ENCODE results near the gene EIF4EBP3.

The EIF4EBP3 gene

DNA sequence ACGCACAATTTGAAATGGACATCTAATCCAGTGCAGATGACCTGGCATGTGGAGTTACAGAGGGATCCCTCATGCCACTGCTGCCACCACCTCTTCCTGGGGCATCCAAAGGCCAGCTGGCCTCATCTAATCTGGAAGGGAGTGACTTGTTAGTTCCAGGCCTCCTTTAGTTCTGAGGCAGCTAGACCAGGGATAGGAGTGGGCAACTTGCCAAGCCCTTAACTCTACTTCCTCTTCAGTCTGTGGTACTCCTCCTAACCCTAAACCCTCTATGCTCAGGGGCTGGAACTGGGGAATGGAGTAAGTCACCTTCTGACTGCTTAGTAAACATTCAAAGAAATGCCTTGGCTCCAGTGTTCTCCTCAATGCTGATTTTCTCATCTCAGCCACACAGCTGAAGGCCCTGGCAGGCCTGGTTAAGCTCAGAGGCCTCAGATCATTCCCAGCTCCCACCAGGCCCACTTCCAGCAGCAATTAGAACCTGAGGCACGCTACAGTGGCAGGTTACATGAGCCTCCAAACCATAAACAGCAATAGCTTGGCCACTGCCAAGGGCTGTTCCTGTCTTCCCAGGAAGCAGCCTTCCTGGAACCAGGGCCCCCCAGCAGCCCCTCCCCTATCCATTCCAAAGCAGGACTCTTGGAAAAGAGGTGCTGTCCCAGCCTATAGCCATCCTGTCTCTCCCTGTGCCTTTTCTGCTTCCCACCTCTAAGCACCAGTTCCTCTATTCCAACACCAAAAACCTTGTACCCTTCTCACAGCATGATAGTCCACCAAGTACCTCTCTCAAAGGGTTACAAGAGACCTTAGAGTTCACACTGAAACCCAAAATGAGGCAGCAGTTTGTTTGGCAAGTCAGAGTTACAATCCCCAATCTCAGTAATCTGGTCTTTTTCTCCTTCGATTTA, 2.0 kb downstream of the EIF4EBP3 start:
- no peak for DNase-seq (ENCODE audit: low spot score in 2 of 2)
- Mint-ChIP-seq H3K27ac (peak overlapping the region; percentile 94), H3K36me3 (peaks cover 23% of the 10 kb centered on the region), H3K4me1 (peaks cover 30% of the 10 kb centered on the region), H3K27me3 (no peaks in the 10 kb centered on the region), H3K4me3 (peak overlapping the region; percentile 54), H3K9me3 (no peaks in the 10 kb centered on the region)
- ATAC-seq (ENCODE audit: low read depth) = no peak

GRCh38 chr5:140550147-140551079, 3.0 kb downstream of the EIF4EBP3 start:
- no peaks in the 10 kb centered on the region for H3K27me3 Mint-ChIP-seq
- H3K27ac Mint-ChIP-seq = peak overlapping the region; percentile 94
- peaks cover 35% of the 10 kb centered on the region for H3K4me1 Mint-ChIP-seq
- H3K36me3 Mint-ChIP-seq = peaks cover 22% of the 10 kb centered on the region
- ATAC-seq (ENCODE audit: low read depth) (no peak), DNase-seq (ENCODE audit: low spot score in 2 of 2) (no peak)
- H3K9me3 Mint-ChIP-seq = no peaks in the 10 kb centered on the region
- no peak overlapping the region for H3K4me3 Mint-ChIP-seq

DNA sequence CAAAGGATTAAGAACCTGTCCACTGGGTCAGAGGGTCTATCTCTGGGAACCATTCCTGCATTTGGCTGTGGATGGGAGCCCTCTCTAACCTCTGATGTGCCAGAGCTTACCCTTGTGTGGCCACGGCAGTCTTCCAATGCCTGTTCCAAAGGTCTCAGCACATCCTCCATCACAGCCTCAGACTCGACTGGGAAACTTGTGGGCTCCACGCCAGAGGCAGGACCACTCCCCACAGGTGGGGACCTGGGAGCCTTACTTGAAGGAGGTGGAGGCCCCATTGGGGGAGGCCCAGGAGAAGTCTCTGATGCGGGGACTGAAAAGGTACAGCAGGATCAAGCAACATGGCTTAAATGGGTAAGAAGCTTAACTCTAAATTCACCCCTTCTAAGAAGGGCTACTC, 4.4 kb downstream of the EIF4EBP3 start:
- DNase-seq (ENCODE audit: low spot score in 2 of 2) (no peak), ATAC-seq (ENCODE audit: low read depth) (no peak)
- Mint-ChIP-seq H3K4me3 (no peak overlapping the region), H3K4me1 (peaks cover 41% of the 10 kb centered on the region), H3K9me3 (no peaks in the 10 kb centered on the region), H3K36me3 (peaks cover 23% of the 10 kb centered on the region), H3K27me3 (no peaks in the 10 kb centered on the region), H3K27ac (peak overlapping the region; percentile 60)

DNA sequence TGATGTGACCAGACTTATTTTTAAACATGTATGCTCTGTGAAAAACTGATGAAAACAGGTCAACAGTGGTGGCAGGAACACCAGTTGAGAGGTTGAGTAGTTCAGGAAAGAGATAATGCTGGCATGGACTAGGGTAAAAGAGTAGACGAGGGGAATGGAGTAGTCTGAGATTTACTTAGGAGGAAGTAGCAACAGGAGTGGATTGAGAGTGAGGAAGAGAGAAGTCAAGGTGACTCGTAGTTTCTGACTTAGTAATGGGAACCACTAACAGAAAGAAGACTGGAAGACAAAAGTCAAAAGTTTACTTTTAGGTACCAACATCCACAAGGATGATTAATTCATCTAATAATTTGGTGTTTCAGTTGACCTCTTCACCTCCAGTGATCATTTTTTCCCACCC, 6.2 kb downstream of the EIF4EBP3 start:
- Mint-ChIP-seq H3K36me3 (peaks cover 23% of the 10 kb centered on the region), H3K27me3 (no peaks in the 10 kb centered on the region), H3K27ac (peak overlapping the region; percentile 54), H3K9me3 (no peaks in the 10 kb centered on the region), H3K4me1 (peaks cover 45% of the 10 kb centered on the region), H3K4me3 (no peak overlapping the region)
- DNase-seq (ENCODE audit: low spot score in 2 of 2) (no peak), ATAC-seq (ENCODE audit: low read depth) (no peak)

DNA sequence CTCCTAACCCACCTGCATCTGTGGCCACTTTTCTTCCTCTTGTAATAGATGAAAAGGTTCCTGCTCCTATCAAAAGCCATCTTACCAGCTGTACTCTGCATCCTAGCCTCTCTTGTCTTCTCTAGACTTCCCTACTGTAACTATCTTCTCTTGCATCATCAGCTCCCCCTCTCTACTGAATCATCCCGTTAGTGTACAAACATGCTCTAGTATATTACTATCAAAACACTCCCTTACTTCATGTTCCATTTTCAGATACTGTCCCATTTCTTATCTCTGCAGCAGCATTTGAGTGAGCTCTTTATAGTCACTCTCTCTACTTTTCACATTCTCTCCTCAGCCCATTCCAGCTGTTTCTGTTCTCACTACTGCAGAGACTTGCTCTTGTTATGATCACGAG, 7.0 kb downstream of the EIF4EBP3 start:
- Mint-ChIP-seq H3K36me3 (peaks cover 25% of the 10 kb centered on the region), H3K4me3 (no peak overlapping the region), H3K27me3 (no peaks in the 10 kb centered on the region), H3K4me1 (peaks cover 44% of the 10 kb centered on the region), H3K27ac (peak overlapping the region; percentile 54), H3K9me3 (no peaks in the 10 kb centered on the region)
- ATAC-seq (ENCODE audit: low read depth) = no peak
- DNase-seq (ENCODE audit: low spot score in 2 of 2) = no peak

DNA sequence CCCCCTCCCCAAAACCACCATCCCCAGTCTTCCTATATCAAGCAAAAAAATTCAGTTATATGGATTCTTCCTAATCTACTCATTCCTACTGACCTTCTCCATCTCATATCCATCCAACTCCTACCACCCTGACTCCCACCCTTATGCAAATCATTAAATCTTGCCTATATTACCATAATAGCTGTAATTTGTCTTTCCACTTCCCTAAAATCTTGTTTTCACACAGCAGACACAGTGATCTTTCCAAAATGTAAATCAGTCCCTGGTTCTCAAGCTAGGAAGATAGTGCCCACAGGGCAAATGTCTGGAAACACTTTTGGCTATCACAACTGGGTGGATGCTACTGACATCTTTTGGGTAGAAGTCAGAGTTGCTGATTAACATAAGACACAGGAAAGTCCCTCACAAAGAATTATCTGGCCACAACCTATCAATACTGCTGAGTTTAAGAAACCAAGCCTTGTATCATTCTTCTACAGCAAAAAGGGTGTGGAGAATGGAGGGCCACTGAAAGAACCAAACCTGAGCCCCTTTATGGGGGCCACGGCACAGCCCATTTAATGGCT, 8.4 kb downstream of the EIF4EBP3 start:
- Mint-ChIP-seq H3K4me3 (peak overlapping the region; percentile 89), H3K9me3 (no peaks in the 10 kb centered on the region), H3K36me3 (peaks cover 21% of the 10 kb centered on the region), H3K4me1 (peaks cover 44% of the 10 kb centered on the region), H3K27me3 (no peaks in the 10 kb centered on the region), H3K27ac (peak overlapping the region; percentile 95)
- no peak for ATAC-seq (ENCODE audit: low read depth)
- DNase-seq (ENCODE audit: low spot score in 2 of 2) = no peak

DNA sequence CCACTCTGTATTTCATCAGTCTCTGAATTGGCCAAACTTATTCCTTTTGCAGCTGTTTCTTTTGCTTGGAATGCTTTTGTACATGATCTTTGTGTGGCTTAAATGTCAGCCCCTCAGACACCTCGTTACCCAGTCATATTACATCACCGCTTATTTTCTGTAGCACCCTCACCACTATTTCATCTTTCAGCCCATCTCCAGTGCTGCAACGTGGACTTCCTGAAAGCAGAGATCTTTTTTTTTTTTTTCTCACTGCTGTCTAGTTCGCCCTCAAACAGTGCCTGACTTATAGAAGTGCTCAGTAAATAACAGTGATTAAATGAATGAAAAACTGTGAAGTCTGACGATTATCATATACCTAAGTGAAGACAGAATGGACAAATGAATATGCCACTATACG, 9.0 kb downstream of the EIF4EBP3 start:
- Mint-ChIP-seq H3K9me3 (no peaks in the 10 kb centered on the region), H3K4me3 (peak overlapping the region; percentile 89), H3K27ac (peak overlapping the region; percentile 95), H3K27me3 (no peaks in the 10 kb centered on the region), H3K4me1 (peaks cover 44% of the 10 kb centered on the region), H3K36me3 (peaks cover 18% of the 10 kb centered on the region)
- DNase-seq (ENCODE audit: low spot score in 2 of 2) (no peak), ATAC-seq (ENCODE audit: low read depth) (no peak)

GRCh38 chr5:140557136-140557805, 9.8 kb downstream of the EIF4EBP3 start, which contains the start of gene SRA1:
Gene SRA1, minus strand, starts transcription at chr5:140557473. Its CDS starts 21 bp downstream, at chr5:140557452.
- peak within 1 kb of the TSS; percentile 89 for H3K4me3 Mint-ChIP-seq
- H3K27ac Mint-ChIP-seq = peak within 1 kb of the TSS; percentile 95
- no peaks in the 10 kb centered on the region for H3K27me3 Mint-ChIP-seq
- ATAC-seq (ENCODE audit: low read depth) = peak; percentile 94
- H3K36me3 Mint-ChIP-seq = peaks cover 16% of the 10 kb centered on the region
- H3K4me1 Mint-ChIP-seq = peaks cover 44% of the 10 kb centered on the region
- H3K9me3 Mint-ChIP-seq = no peaks in the 10 kb centered on the region
- DNase-seq (ENCODE audit: low spot score in 2 of 2) = peak; percentile 66 to 82

- peaks cover 14% of the 10 kb centered on the region for H3K36me3 Mint-ChIP-seq
Observed at GRCh38 chr5:140557965-140558364, 10.5 kb downstream of the EIF4EBP3 start.

DNA sequence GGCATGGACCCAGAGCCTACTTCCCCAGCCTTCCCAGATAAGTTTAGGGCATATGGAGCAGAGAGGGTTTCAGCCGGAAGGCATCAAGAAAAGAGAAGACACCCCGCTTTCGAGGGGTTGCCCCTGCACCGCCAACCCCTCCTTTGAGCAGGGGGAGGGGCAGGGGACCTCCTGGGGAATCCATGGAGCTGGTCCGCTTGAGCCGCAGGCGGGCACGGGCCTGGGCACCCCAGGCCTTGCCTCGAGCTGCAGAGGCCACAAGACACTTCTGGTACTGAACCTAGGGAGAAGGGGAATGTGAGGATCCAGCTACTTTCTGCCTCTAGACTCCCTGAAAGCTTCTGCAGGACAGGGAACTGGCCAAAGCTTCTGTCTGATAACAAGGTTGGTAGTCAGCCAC, 11.1 kb downstream of the EIF4EBP3 start:
- H3K9me3 Mint-ChIP-seq = no peaks in the 10 kb centered on the region
- H3K36me3 Mint-ChIP-seq = peaks cover 13% of the 10 kb centered on the region
- H3K27ac Mint-ChIP-seq = no peak overlapping the region
- DNase-seq (ENCODE audit: low spot score in 2 of 2) (no peak), ATAC-seq (ENCODE audit: low read depth) (no peak)
- H3K4me1 Mint-ChIP-seq = peaks cover 41% of the 10 kb centered on the region
- no peaks in the 10 kb centered on the region for H3K27me3 Mint-ChIP-seq
- H3K4me3 Mint-ChIP-seq = no peak overlapping the region

More at GRCh38 chr5:140557965-140558364, 10.5 kb downstream of the EIF4EBP3 start:
- ATAC-seq (ENCODE audit: low read depth) = no peak
- H3K4me1 Mint-ChIP-seq = peaks cover 46% of the 10 kb centered on the region
- peak overlapping the region; percentile 95 for H3K27ac Mint-ChIP-seq
- H3K4me3 Mint-ChIP-seq = peak overlapping the region; percentile 89
- H3K9me3 Mint-ChIP-seq = no peaks in the 10 kb centered on the region
- no peaks in the 10 kb centered on the region for H3K27me3 Mint-ChIP-seq
- no peak for DNase-seq (ENCODE audit: low spot score in 2 of 2)

- peaks cover 7% of the 10 kb centered on the region for H3K36me3 Mint-ChIP-seq
- peaks cover 34% of the 10 kb centered on the region for H3K4me1 Mint-ChIP-seq
- H3K9me3 Mint-ChIP-seq = no peaks in the 10 kb centered on the region
- H3K27ac Mint-ChIP-seq = no peak overlapping the region
- no peak overlapping the region for H3K4me3 Mint-ChIP-seq
- ATAC-seq (ENCODE audit: low read depth) (no peak), DNase-seq (ENCODE audit: low spot score in 2 of 2) (no peak)
- no peaks in the 10 kb centered on the region for H3K27me3 Mint-ChIP-seq
Observed at GRCh38 chr5:140560227-140560626, 12.8 kb downstream of the EIF4EBP3 start.

DNA sequence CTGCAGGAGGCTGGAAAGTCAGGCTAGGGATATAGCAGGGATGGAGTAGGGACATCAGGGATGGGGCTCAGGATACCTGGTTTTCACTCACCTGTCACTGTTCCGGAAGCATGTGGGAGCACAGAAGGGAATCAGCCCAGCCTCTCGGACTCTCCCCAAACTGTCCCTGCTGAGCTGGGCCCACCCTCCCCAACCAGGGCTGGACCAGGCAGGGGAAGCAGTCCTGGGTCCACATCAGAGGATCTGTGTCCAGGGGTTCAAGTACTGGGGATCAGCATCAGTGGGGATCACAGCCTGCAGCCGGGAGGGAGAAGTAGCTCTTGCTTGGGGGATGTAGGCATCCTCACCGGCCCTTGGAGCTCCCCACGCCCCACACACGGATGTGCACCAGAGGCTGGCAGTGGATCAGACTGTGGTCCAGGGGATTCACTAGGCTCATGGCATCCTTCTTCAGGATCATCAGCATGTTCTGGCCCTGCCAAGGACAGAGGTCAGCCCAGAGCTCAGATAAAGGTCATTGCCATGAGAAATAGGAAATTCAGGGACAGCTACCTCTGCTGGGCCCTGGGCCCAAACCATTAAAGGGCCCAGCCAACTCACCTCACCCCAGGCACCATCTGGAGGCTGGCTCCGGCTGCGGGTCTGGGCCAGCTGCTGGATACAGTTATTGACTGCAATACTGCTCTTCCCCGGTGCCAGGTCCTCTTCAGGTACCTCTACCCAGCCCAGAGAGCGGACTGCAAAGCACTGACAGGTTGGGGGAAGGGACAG, 14.5 kb downstream of the EIF4EBP3 start:
- H3K27ac Mint-ChIP-seq = no peak overlapping the region
- DNase-seq (ENCODE audit: low spot score in 2 of 2) (no peak), ATAC-seq (ENCODE audit: low read depth) (no peak)
- H3K9me3 Mint-ChIP-seq = no peaks in the 10 kb centered on the region
- peak overlapping the region; percentile 14 for H3K4me3 Mint-ChIP-seq
- H3K27me3 Mint-ChIP-seq = no peaks in the 10 kb centered on the region
- H3K4me1 Mint-ChIP-seq = peaks cover 34% of the 10 kb centered on the region
- peaks cover 10% of the 10 kb centered on the region for H3K36me3 Mint-ChIP-seq

DNA sequence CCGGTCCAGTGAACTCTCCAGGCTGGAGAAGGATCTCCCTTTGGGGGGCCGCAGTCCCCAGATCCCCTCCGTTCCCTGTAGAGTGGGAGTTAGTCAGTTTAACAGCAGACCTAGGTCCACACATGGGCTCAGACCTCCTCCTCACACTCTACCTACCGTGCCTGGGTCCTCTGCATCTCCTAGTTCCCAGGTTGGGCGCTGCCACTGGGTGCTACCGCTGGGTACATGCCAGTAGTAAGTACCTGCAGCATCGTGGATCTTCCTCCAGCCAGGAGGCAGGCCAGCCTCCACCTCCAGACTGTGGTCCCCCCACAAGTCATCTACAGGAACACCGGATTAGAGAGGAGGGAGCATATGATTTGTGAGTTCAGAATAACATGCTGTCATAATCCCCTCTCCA, 16.1 kb downstream of the EIF4EBP3 start:
- no peaks in the 10 kb centered on the region for H3K27me3 Mint-ChIP-seq
- H3K4me1 Mint-ChIP-seq = peaks cover 28% of the 10 kb centered on the region
- peak overlapping the region; percentile 97 for H3K27ac Mint-ChIP-seq
- ATAC-seq (ENCODE audit: low read depth) = no peak
- peaks cover 18% of the 10 kb centered on the region for H3K36me3 Mint-ChIP-seq
- H3K9me3 Mint-ChIP-seq = no peaks in the 10 kb centered on the region
- H3K4me3 Mint-ChIP-seq = peak overlapping the region; percentile 91
- no peak for DNase-seq (ENCODE audit: low spot score in 2 of 2)
